Thyroid gland (tissue), 4 donors: ENCODE measurements around the gene PSMD5.

Experiments used
- CTCF ChIP-seq, 6 experiments: fragments of 200-600 bp in 3 of 6; fragments of 450-650 bp in 3 of 6; sonication (generic) in 3 of 6; IDR thresholded peaks; one replicate each; pipeline ENCODE4 v1.5.1; 2016 to 2019; ENCODE audit warnings: antibody characterized with exemption in 6 of 6, mild to moderate bottlenecking in 2 of 6, inconsistent platforms in 1 of 6, moderate library complexity in 1 of 6
- POLR2A ChIP-seq, 2 donors: fragments of 450-650 bp; IDR thresholded peaks; one replicate each; pipeline ENCODE4 v1.6.1; 2017; ENCODE audit warnings: antibody characterized with exemption in 2 of 2, mild to moderate bottlenecking in 2 of 2, moderate library complexity in 1 of 2

- TF ChIP-seq CTCF (IDR thresholded peaks at IDR 0.05) (no peak), POLR2A (IDR thresholded peaks at IDR 0.05) (no peak)
These were observed 35.7 kb upstream of the PSMD5 start for GRCh38 chr9:120878188-120879130.
